Measurements from ENCODE around the gene ZSWIM2.

- TF ChIP-seq, protein P1, sequence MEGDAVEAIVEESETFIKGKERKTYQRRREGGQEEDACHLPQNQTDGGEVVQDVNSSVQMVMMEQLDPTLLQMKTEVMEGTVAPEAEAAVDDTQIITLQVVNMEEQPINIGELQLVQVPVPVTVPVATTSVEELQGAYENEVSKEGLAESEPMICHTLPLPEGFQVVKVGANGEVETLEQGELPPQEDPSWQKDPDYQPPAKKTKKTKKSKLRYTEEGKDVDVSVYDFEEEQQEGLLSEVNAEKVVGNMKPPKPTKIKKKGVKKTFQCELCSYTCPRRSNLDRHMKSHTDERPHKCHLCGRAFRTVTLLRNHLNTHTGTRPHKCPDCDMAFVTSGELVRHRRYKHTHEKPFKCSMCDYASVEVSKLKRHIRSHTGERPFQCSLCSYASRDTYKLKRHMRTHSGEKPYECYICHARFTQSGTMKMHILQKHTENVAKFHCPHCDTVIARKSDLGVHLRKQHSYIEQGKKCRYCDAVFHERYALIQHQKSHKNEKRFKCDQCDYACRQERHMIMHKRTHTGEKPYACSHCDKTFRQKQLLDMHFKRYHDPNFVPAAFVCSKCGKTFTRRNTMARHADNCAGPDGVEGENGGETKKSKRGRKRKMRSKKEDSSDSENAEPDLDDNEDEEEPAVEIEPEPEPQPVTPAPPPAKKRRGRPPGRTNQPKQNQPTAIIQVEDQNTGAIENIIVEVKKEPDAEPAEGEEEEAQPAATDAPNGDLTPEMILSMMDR (IDR thresholded peaks at IDR 0.05; ENCODE audit: borderline replicate concordance, extremely low read depth, low read length, poor library complexity, severe bottlenecking), result no peak
- TF ChIP-seq EZH2 (IDR thresholded peaks at IDR 0.05; ENCODE audit: borderline replicate concordance, low read depth, low read length, severe bottlenecking), result no peak
These were observed 30.3 kb upstream of the ZSWIM2 start for GRCh38 chr2:186879312-186879711.
